PC-9 (cell line): Measurements from ENCODE around the gene PARD6B.

Source experiments
- EZH2 ChIP-seq: fragments of 200-600 bp; sonication (generic); IDR thresholded peaks from 2 replicates; pipeline ENCODE4 v1.8.0; 2017; ENCODE audit warnings: antibody characterized with exemption, low read depth
- TF ChIP-seq, protein P1 (sequence below): fragments of 200-600 bp; sonication (generic); conservative IDR thresholded peaks from 2 replicates; pipeline ENCODE4 v1.6.1; 2017; ENCODE audit warnings: mixed run types, antibody characterized with exemption, mild to moderate bottlenecking, moderate library complexity

DNA sequence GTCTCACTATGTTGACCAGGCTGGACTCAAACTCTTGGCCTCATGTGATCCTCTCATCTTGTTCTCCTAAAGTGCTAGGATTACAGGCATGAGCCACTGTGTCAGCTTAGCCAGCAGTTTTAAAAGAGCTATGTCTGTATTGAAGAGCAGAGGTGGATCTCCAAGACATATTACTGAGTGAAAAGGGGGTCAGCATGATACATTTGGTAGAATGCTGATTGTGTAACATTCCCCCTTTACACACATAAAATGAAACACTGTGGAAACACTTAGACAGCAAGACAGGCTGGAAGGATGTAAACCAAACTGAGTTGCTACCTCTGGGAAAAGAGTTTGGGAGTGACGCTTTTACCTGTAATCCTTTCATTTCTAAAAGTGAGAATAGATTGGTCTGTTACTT is 38.4 kb upstream of the PARD6B start:
- TF ChIP-seq, protein P1, sequence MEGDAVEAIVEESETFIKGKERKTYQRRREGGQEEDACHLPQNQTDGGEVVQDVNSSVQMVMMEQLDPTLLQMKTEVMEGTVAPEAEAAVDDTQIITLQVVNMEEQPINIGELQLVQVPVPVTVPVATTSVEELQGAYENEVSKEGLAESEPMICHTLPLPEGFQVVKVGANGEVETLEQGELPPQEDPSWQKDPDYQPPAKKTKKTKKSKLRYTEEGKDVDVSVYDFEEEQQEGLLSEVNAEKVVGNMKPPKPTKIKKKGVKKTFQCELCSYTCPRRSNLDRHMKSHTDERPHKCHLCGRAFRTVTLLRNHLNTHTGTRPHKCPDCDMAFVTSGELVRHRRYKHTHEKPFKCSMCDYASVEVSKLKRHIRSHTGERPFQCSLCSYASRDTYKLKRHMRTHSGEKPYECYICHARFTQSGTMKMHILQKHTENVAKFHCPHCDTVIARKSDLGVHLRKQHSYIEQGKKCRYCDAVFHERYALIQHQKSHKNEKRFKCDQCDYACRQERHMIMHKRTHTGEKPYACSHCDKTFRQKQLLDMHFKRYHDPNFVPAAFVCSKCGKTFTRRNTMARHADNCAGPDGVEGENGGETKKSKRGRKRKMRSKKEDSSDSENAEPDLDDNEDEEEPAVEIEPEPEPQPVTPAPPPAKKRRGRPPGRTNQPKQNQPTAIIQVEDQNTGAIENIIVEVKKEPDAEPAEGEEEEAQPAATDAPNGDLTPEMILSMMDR, result no peak
- no peak for TF ChIP-seq EZH2
